Tibial nerve (tissue), 3 donors: ENCODE results near the gene MPC2.

Experiments used
- POLR2A ChIP-seq, 2 donors: fragments of 450-650 bp; IDR thresholded peaks; one replicate each; pipeline ENCODE4 v1.6.1; 2017; ENCODE audit warnings: antibody characterized with exemption in 2 of 2, mild to moderate bottlenecking in 2 of 2, moderate library complexity in 2 of 2
- TF ChIP-seq, protein P1 (sequence below), 5 experiments: fragments of 200-600 bp in 3 of 5; fragments of 450-650 bp in 2 of 5; sonication (generic) in 3 of 5; IDR thresholded peaks; one replicate each; pipeline ENCODE4 v1.5.1; 2016 to 2019; ENCODE audit warnings: antibody characterized with exemption in 5 of 5, mild to moderate bottlenecking in 3 of 5, moderate library complexity in 2 of 5

GRCh38 chr1:167968569-167968968, 31.7 kb upstream of the MPC2 start:
- no peak for TF ChIP-seq POLR2A (IDR thresholded peaks at IDR 0.05)
- TF ChIP-seq, protein P1, sequence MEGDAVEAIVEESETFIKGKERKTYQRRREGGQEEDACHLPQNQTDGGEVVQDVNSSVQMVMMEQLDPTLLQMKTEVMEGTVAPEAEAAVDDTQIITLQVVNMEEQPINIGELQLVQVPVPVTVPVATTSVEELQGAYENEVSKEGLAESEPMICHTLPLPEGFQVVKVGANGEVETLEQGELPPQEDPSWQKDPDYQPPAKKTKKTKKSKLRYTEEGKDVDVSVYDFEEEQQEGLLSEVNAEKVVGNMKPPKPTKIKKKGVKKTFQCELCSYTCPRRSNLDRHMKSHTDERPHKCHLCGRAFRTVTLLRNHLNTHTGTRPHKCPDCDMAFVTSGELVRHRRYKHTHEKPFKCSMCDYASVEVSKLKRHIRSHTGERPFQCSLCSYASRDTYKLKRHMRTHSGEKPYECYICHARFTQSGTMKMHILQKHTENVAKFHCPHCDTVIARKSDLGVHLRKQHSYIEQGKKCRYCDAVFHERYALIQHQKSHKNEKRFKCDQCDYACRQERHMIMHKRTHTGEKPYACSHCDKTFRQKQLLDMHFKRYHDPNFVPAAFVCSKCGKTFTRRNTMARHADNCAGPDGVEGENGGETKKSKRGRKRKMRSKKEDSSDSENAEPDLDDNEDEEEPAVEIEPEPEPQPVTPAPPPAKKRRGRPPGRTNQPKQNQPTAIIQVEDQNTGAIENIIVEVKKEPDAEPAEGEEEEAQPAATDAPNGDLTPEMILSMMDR (IDR thresholded peaks at IDR 0.05), result no peak
